ENCODE results near the gene LRMDA.

LRMDA gene

DNA sequence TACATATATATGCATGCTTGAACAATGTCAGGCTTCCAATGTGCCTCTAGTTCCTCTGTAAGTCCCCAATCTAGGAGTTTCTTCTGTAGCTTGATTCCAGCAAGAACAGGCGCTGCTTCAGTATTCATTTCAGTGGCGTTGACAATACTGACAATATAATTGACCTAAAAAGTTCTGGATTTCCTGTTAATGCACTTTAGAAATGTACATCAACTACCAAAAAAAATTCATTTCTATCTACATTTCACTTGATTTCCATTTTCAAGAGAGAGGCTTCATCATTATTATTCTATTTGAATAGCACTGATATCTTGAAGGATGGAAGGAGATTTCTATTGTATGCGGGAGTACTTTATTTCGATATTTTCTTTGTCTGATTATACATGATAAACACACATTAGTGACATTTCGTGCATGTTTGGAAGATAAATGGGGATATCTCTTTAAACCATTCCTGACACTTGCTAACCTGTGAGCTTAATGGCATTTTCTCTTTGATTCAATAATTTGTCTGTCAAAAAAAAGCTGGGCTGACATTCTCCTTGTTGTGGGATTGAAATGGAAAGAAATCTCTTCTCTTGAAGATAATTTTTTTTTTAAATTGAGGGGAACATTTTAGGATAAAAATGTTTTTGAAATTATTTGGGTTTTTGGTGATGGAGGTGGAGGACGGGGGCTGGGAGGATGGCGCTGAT is 568.2 kb downstream of the LRMDA start:
- DNase-seq (ENCODE audit: low spot score), result no peak

DNA sequence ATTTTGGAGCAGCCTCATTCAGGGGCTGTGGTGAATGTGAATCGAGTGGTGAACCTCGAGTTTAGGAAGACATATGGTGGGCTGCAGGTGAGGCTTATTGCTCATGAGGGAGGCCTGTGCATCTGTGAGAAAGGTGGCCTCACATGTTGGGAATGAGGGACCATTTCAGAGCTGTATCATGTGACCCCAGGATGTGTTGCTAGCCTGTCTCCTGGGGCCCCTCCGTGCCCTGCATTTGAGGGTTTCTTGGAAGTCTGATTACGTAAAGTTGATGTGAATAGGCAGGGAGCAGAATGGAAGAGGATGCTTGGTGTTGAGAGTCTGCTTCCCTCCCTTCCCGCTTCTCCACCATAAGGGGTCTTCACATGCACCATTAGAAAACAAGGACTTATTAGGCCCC is 569.1 kb downstream of the LRMDA start:
- no peak for DNase-seq (ENCODE audit: low spot score)

DNA sequence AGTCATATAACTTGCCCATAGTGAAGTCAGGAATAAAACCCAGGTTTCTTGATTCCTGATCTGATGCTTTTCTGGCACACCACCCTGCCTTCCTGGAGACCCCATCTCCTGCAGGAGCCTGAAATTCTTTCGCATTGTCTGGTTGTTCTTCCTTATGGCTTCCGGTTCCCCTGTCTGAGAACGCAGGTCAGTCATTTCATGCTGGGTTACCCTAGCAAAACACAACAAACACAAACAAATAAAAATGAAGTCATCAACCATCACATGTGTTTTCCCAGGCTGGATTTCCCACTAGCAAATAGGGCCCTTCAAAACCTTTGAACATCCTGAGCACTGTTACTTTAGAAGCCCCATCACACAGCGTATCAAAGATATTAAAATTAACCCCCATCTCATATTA is 569.6 kb downstream of the LRMDA start:
- no peak for DNase-seq (ENCODE audit: low spot score)

DNA sequence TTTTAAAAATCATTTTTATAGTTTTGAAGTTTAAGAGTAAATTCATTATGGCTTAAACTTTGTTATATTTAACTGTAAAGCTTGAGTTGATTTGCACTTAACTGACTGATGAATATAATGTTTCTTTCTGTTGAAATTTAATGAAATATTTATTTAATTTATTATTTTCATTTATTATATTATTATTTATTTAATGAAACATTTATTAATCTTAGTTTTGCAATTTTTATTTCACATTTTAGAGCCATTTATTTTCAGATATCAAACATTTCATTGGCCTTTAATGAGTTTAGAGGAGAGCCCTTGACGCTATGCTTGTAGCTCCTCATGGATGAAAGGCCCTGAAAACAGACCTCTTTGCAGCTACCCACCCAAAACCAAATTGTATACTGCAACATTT is 570.0 kb downstream of the LRMDA start:
- DNase-seq (ENCODE audit: low spot score), result no peak

DNA sequence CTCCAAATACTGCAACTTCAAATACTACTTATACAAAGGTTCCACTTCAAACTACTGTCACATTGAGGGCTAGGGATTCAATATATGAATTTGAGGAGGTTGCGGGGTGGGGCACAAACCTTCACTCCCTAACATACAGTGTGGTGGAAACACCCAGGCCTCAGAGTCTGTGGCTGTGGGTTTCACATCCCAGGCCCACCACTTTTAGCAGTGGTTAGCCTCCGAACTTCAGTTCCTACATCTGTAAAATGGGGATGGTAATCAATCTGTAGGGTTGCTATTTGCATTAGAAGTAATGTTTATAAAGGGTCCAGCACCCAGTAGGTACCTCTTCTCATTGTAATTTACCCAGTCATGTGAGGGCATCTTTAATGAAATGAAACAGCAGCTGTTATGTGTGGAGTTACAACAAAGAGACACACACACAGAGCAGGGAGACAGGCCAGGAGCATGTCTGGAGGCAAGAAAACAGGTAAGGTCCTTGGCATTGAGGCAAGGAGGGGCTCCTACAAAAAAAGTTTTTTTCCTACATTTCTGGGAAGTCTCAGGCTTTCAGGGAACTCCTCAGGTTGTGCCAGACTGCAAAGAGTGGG is 570.9 kb downstream of the LRMDA start:
- DNase-seq (ENCODE audit: low spot score), result no peak

DNA sequence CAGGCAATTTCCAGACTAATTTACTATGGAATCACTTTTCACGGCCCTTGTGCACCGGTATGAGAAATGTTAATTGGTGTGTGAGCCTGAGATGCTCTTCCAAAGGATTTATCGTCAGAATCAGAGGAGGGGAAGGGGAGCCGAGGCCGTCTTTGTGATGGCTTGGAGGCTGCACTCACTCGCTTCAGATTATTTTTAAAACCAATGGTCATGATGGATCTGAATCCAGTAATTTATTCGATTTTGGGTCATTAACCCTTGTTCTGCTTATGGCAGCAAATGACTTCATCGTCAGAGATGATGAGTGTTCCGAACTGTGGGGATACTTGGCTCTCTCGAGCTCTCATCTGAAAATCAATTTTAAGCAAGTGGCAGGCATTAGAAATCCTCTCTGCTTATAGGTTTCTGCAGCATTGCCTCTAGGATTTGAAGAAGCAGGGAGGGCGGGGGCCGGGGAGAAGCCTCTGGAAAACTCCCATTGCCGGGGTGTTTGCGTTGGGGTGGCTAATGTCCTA is 576.3 kb downstream of the LRMDA start:
- DNase-seq (ENCODE audit: low spot score), result no peak

DNA sequence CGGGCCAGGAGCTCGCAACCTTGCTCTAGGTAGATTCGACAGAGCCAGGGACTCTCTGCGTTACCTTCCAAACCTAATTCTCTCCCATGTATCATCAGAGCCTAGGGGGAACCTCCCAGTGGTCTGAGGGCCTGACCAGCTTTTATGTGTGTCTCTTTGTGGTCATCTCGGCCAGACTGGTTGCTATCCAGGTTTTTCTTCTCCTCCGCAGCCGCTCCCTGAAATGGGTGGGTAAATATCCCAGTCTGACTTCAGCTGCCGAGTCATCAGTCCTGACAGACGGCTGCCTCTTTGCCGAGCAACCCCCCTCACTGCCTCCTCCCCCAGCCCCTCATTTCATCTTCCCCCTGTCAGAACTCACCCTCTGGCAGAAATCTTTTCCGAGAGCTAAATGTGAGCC is 578.1 kb downstream of the LRMDA start:
- DNase-seq (ENCODE audit: low spot score), result no peak

DNA sequence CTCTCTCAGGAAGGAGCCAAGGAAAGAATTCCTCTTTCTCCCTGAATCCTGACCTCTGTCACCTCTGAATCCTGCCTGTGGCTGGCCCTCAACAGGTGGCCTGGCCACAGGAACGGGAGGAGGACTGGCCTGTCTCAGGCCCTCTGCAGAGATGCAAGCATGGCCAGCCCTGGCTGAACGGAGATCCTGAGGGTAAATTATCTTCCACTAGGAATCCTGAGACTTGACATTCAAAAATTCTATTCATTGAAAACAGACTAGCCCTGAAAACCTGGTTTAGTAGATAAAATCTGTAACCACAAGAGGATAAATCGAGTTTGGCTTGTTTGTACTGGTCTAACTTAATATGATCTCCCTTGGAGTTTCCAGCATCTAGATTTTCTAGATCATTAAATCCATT is 579.3 kb downstream of the LRMDA start:
- no peak for DNase-seq (ENCODE audit: low spot score)

DNA sequence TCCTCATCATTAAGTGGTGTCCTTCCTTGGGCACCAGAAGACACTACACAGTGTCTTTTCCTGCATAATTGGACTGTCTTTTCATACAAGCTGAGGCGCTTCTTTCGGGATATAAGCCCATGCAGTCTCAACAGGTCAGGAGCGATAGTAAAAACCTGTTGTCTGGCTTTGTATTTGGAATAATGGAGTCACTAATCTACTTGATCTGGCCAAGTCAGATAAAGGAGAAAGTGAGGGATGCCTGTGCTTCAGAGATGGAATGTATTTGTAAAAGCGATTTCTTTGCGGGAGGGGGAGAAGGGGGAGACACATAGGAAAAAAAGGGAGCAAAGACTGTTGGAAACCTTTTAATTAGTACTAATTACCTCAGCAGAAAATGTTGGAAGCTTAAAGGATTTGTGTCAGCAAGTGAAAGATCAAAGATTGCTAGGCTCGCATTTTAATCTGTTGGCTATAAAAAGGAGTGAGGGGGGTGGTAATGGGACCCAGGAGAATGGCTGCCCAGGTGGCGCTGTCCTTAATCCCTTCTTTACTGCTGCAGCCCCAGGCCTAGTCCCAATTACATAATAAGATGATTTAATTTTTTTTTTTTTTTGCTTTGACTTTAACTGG is 581.4 kb downstream of the LRMDA start:
- DNase-seq (ENCODE audit: low spot score), result no peak

DNA sequence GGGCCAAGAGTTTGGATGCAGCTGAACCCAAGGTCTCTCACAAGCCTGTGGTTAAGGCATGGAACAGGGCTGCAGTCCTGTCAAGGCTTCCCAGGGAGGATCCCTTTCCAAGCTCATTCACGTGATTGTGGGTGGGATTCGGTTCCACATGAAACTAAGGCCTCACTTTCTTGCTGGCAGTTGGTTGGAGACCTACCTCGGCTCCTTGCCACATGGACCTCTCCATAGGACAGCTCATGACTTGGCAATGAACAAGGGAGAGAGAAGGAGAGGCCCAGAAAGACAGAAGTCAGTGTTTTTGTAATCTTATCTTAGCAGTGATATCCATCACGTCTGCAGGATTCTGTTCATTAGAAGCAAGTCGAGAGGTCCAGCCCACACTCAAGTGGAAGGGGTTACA is 583.8 kb downstream of the LRMDA start:
- no peak for DNase-seq (ENCODE audit: low spot score)

DNA sequence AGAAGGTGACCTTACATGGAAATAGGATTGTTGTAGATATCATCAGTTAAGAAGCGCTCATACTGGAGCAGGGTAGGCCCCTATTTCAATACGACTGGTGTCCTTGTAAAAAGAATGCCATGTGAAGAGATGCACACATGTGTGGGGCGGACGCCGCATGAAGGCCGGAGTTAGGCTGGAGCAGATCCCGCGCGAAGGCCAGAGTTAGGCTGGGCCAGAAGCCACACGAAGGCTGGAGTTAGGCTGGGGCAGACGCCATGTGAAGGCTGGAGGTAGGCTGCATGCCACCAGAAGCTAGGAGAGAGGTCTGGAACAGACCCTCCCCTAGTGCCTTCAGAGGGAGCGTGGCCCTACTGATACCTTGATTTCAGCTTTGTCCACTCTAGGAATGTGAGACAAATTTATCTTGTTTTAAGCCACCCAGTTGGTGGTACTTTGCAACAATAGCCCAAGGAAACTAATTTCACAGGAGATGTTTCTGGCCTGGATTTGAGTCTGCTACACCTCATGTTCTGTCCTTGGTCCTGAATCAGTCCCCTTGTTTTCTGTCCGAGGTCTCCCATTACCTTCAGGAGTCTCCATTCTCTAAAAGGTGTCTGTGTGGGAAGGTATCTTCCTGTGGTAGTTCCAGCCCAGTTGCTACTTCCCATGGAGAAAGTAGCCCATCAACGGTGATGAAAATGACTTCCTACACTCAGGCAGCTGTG is 585.8 kb downstream of the LRMDA start:
- no peak for DNase-seq (ENCODE audit: low spot score)

DNA sequence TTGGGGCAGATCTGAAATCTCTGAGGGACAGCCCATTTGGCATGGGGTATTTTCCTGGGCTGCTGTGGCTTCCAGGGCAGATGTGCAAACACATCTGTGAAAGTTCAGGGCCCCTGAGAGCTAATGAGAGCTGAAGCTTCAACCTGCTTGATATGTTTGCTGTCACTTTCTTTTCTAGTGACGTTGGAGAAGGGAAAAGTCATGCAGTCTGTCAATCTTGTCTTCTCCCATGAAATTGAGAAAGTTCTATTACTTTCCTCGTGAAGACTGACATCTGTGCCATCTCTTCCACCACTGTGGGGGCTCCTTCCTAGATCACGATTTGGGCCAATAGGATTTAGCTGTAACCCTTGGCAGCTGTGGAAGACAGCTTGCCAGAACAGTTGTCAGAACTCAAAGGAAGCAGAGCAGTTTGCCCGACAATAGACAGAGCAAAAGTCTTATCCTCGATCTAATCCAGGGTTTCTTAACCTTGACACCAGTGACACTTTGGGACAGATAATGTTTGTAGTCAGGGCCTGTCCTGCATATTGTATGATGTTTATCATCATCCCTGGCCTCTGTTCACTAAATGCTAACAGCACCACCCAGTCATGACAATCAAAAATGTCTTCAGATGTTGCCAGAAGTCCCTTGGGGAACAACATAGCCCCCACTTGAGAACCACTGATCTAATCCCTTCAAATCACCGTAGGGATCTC is 586.5 kb downstream of the LRMDA start:
- no peak for DNase-seq (ENCODE audit: low spot score)

DNA sequence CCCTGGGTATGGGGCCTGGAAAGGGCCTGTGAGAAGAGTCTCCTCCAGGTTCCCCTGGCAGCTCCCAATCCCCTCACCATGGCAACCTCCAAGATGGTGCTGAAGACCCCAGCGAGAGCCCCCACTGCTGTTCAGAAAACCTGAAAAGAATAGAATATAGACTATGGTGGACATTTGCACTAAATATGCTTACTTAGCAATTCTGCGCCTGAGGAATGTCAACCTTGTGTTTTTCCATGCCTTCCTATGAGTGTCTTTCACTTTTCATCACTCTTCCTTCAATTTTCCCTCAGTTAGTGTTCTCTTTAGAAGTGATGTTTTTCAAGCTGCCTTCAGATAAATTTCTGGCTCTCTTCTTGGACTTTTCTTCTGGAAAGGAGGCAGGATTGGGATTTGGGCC is 589.2 kb downstream of the LRMDA start:
- no peak for DNase-seq (ENCODE audit: low spot score)

DNA sequence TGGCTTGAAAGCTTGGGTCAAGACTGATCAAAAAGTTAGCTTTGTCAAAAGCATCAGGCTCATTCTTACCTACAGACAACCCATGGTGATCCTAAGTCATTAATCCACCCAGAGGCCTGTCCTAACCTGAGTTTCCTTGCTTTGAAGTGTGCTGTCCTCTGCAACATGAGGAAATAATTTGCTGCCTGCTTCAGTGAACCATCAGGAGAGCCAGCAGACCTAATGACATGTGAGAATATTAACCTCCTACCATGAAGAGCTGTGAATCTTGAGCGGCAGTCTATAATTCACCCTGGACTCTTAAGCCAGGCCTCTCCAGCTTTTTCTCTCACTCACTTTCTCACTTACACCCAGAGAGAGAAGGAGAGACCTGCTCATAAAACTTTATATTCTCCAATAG is 590.0 kb downstream of the LRMDA start:
- DNase-seq (ENCODE audit: low spot score), result no peak

DNA sequence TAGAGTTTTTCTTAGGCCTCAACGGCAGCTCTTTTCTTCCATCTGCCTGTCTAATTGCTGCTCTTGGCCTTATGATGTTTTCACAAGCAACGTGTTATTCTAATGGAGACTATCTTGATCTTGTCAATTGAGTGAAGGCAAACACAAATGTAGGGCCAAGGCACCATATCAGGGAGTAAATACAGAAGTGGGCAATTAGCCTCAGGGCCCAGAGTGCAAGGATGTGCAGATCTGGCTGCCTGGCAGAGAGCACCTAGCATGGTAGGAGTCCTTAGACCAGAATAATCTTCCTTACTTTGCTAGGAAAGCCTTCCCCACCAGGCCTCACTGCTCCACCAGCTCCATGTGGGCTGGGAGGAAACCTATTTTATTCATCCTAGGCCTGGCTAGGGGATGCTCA is 590.9 kb downstream of the LRMDA start:
- no peak for DNase-seq (ENCODE audit: low spot score)

DNA sequence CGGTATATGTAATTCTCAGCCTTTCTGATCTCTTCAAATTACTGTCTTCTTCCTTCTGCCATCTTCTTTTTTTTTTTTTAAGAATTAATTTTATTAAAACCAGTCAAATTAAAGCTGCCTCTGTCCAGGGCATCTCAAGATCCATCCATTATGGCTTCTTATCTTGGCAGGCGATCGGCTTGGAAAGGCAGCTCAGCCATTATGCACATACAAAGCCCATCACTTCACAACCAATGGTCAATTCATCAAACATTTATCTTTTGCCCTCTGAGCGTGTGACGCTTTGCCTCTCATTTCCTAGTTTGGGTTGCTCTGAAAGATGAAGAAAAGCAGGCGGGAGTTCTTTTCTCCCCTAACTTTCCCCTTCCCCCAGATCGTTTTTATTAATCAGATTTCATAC is 591.6 kb downstream of the LRMDA start:
- no peak for DNase-seq (ENCODE audit: low spot score)

DNA sequence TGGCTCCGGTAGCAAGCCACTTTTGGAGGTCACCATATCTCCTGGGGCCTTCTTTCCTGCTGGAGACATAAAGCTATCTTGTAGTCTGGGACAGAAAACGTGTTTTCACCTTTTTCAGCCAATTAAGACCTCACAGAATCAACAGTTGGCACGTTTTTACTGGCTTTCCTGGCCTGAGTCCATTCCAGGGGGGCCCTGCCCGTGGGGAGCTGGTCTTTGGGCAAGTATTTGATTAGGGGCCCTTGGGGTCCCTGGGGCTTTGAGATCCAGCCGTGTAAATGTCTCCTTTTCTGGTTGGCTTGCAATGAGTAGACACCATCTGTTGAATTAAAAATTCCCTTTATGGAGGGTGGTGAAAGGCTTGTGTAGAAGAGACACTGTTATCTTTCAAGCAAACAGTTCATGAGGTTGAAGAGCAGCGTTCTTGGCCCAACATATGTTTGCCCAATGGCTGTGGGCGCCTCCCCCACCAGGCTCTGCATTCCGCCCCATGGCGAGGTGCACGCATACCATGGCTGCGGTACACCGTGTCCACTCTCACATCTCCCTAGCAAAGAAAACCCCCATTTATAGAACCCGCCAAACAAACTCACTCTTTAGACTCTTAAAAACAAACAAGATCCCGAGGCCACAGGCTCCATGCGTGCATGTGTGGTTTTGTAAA is 593.2 kb downstream of the LRMDA start:
- no peak for DNase-seq (ENCODE audit: low spot score)

DNA sequence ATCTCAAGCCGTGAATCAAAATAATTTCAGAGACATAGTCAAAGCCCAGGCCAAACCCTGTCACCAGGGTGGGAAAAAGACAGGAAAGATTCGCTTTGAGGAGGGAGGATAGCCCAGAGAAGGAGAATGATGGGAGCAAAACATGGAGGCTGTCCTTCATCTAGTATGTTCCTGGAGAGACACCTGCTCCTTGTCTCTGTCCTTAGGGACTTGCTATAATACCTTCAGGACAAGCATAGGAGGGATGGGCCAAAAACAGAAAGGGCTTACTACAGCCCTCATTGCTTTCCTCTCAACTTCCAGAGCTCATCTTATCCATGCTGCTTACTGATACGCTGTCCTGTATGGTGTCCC is 593.7 kb downstream of the LRMDA start:
- DNase-seq (ENCODE audit: low spot score), result no peak

DNA sequence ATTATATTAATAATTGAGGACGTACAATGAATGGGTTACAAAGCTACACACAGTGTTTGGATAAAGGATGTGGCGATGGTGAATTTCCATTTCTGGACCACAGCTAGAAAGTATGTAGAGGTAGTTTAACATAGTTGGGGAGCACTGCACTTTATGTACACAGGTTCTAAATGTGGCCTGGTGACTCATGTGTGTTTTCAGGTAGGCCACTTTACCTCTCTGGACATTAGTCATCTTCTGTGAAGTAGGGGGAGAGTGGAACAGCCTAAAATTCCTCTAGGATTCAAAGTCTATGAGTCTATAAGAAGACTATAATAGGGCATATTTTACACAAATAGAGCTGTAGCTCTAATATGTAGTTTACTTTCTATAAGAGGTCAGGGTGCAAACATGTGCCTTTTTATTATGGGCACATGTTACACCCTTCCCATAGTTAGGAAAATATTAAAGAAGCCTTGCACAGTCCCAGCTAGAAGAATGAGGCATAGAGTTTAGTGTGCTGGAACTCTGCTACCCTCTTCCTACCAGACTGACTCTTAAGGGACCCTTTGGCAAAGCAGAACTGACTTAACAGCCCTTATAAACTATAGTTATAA is 594.9 kb downstream of the LRMDA start:
- DNase-seq (ENCODE audit: low spot score), result no peak

DNA sequence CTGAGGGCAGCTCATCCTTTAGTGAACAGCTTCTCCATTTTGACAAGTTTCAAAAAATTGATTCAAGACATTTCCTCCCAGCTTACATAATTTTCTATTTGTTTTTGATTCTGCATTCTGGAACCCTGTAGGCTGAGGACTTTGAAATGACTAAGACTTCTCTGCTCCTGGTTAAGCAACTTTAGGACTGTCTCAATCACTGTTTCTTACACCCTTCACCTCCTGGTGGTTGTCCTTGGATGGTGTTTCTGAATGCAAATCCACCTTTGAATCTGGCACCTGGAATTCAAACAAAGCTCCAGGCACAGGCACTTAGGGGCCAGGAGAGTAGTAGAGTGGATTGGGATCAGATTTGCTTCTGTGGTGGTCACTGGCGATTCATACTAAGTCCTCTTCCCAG is 595.5 kb downstream of the LRMDA start:
- no peak for DNase-seq (ENCODE audit: low spot score)

DNA sequence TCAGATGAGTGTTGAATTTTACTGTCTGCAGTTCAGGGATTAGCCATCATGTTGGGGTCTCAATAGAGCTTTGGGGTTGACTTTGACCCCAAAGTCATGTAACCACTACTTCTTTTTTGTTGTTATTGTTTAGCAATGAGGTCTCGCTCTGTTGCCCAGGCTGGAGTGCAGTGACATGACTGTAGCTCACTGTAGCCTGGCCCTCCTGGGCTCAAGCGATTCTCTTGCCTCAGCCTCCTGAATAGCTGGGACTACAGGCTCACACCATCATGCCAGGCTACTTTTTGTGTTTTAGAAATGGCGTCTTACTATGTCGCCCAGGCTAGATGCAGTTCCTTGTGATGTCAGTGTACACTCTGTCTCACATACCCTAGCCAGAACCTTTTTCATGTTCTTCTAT is 598.4 kb downstream of the LRMDA start:
- DNase-seq (ENCODE audit: low spot score), result no peak

DNA sequence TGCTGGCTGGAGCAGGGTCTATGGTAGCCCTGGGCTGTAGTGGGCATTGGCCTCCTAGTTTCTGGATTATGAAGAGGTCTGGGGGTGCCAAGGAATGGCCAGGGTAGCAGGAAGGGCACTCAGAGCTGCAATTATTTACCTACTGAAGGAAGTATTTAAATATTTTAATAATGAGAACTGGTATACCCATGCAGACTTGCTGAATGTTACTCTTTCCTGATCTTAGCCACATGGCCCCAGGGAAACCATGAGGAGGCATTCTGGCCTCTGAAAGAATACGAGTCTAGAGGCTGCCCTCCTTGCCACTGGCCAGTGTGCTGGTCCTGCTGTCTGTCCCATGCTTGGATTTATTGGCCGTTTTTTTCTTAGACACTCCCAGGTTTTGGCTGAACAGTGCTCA is 599.7 kb downstream of the LRMDA start:
- DNase-seq (ENCODE audit: low spot score), result no peak

Data from AG20443 (cell line).